Inferior parietal cortex (tissue), 1 donor: ENCODE results near the gene FIGNL1.

Source experiments
- DNase-seq: peaks from one replicate; pipeline ENCODE4 v3.0.0-alpha.2; 2016; ENCODE audit errors: extremely low spot score

The FIGNL1 gene

DNA sequence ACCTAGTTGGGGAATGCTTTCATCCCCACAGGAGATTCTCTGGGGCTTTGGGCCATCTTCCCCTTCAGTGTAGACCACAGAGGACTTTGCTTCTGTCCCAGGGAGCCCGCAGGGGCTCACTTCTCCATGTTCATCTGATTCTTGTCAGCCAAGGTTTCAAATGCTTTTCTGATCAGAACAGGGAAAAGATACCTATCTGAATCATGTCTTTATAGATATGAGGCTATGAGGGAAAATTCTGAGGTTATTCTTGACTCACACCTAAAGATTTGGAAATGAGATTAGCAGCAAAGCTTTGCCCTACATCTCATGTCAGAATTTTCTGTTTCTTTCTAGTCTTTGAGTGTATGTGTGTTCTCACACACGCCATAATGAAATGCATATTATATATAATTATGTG, 53.3 kb downstream of the FIGNL1 start:
- no peak for DNase-seq

DNA sequence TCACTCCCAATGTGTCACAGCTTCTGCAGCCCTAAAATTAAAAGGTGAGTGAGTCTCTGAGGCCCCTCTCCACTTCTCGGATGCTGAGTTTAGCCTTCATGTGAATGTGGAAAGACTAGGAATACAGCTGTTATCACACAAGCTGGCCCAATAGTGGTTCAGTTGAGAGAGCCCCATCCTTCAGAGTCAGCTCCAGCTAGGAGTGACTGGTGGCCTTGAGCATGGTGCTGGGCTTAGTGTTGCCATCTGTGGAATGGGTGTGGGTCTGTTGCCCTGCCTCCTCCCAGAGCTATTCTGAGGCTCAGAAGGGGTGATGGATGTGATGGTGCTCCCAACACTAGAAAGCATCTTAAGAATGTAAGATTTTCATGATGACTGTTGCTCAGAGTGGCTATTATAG, 55.8 kb downstream of the FIGNL1 start:
- no peak for DNase-seq
